ENCODE data around the gene ERC1. TPM values are rescaled to one million over a fixed set of nuclear protein-coding genes. Genes with fewer than 3 reads are reported as not detected.
"Not testable (repeated sequence)": the region's sequence is repeated elsewhere in the genome, so short reads cannot be mapped to it uniquely, and the experiment has no call there.

ERC1 gene
- total RNA-seq, 4 donors from 2014 or later = 50.0 to 88.1 (median 59.7) TPM

GRCh38 chr12:1205512-1206060 lies 214.6 kb downstream of the ERC1 start:
- DNase-seq (ENCODE audit: extremely low spot score) = no peak
- peaks cover 6 to 35% (median 25%) of the 10 kb centered on the region in 4 donors for H3K4me1 ChIP-seq
- H3K4me3 ChIP-seq = peak overlapping the region in 1 of 4 donors; percentile 45
- peak overlapping the region in 1 of 4 donors; percentile 15 for H3K27ac ChIP-seq (replicated peaks in 1 of 4)
- 60% methylated on average over 4 of the region's 4 CpGs for WGBS
- H3K36me3 ChIP-seq = no peaks in the 10 kb centered on the region
- TF ChIP-seq CTCF (IDR thresholded peaks at IDR 0.05) (no peak), EP300 (IDR thresholded peaks at IDR 0.05) (no peak), POLR2AphosphoS5 (IDR thresholded peaks at IDR 0.05) (no peak), POLR2A (IDR thresholded peaks at IDR 0.05; ENCODE audit: low read depth) (no peak)
- H3K27me3 ChIP-seq = no peaks in the 10 kb centered on the region
- intact Hi-C loops (cut with DNase I) = no loop called here
- no peaks in the 10 kb centered on the region for H3K9me3 ChIP-seq

- intact Hi-C loops (cut with DNase I) = no loop called here
- Histone ChIP-seq H3K4me1 (peaks cover 6 to 35% (median 25%) of the 10 kb centered on the region in 4 donors), H3K36me3 (no peaks in the 10 kb centered on the region), H3K9me3 (no peaks in the 10 kb centered on the region), H3K27me3 (no peaks in the 10 kb centered on the region), H3K4me3 (no peak overlapping the region), H3K27ac (replicated peaks in 1 of 4) (peak overlapping the region in 1 of 4 donors; percentile 15)
- WGBS = 75% methylated on average over 1 of the region's 1 CpG
- DNase-seq (ENCODE audit: extremely low spot score) = no peak
- TF ChIP-seq CTCF (IDR thresholded peaks at IDR 0.05) (no peak), POLR2A (IDR thresholded peaks at IDR 0.05; ENCODE audit: low read depth) (no peak), POLR2AphosphoS5 (IDR thresholded peaks at IDR 0.05) (no peak), EP300 (IDR thresholded peaks at IDR 0.05) (no peak)
These were observed 215.2 kb downstream of the ERC1 start for GRCh38 chr12:1206118-1206734.

GRCh38 chr12:1207276-1207675 lies 216.3 kb downstream of the ERC1 start:
- Histone ChIP-seq H3K36me3 (no peaks in the 10 kb centered on the region), H3K4me1 (peaks cover 6 to 35% (median 25%) of the 10 kb centered on the region in 4 donors), H3K27me3 (no peaks in the 10 kb centered on the region), H3K27ac (replicated peaks in 1 of 4) (no peak overlapping the region), H3K9me3 (no peaks in the 10 kb centered on the region), H3K4me3 (no peak overlapping the region)
- 93% methylated on average over 4 of the region's 4 CpGs for WGBS
- no peak for DNase-seq (ENCODE audit: extremely low spot score)
- intact Hi-C loops (cut with DNase I) = no loop called here
- TF ChIP-seq CTCF (IDR thresholded peaks at IDR 0.05) (no peak), EP300 (IDR thresholded peaks at IDR 0.05) (no peak), POLR2A (IDR thresholded peaks at IDR 0.05; ENCODE audit: low read depth) (no peak), POLR2AphosphoS5 (IDR thresholded peaks at IDR 0.05) (no peak)

- H3K4me3 ChIP-seq; intact Hi-C loops (cut with DNase I); H3K36me3 ChIP-seq; H3K9me3 ChIP-seq; DNase-seq (ENCODE audit: extremely low spot score); H3K27ac ChIP-seq (replicated peaks in 1 of 4); H3K27me3 ChIP-seq: not testable (repeated sequence)
- H3K4me1 ChIP-seq = peaks cover 6 to 31% (median 19%) of the 10 kb centered on the region in 4 donors
- 95% methylated on average over 5 of the region's 5 CpGs for WGBS
These were observed 217.7 kb downstream of the ERC1 start for GRCh38 chr12:1208719-1209118.

- Histone ChIP-seq H3K4me1 (peaks cover 9 to 21% (median 13%) of the 10 kb centered on the region in 4 donors), H3K4me3 (no peak overlapping the region), H3K27ac (replicated peaks in 1 of 4) (no peak overlapping the region), H3K9me3 (no peaks in the 10 kb centered on the region), H3K36me3 (no peaks in the 10 kb centered on the region), H3K27me3 (no peaks in the 10 kb centered on the region)
- DNase-seq (ENCODE audit: extremely low spot score) = no peak
- intact Hi-C loops (cut with DNase I) = no loop called here
- TF ChIP-seq EP300 (IDR thresholded peaks at IDR 0.05) (no peak), POLR2AphosphoS5 (IDR thresholded peaks at IDR 0.05) (no peak), CTCF (IDR thresholded peaks at IDR 0.05) (no peak)
- WGBS = 93% methylated on average over 8 of the region's 8 CpGs
These were observed 221.5 kb downstream of the ERC1 start for GRCh38 chr12:1212526-1212925.

Data from esophagus muscularis mucosa (tissue), 4 donors.